ENCODE data around the gene ZNF841.

Gene ZNF841

DNA sequence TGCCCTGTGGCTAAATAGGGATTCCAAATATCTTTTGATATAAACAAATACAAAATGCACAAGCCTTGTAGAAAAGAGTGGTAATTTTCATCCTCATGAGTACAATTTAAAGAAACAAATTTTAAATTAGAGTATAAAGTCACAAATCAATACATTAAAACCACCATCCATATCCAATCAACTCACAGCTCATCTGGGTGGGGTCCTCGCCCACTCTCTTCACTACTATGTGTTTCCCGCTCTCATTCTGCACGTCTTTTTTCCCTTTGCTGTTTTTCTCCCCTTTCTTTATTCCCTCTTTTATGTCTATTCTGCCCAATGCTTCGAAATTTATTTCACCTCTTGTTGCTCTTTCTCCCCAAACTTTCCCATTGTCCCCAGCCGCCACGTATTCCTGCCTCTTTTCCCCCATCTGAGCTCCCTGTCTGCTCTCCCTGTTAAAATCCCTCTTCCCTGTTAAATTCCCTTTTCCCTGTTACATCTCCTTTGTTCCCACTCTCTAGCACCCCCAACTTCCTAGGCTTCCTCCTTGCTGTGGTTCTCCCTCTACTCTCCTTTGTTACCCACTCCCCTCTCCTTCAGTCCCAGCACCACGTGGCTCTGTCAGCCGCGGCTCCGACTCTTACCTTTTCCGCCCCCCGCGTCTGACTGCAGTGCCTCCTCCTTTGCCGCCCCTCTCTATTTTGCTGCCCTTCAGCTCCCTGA lies 42.9 kb upstream of the ZNF841 start:
- no peak for TF ChIP-seq ZFX (IDR thresholded peaks at IDR 0.05)
- TF ChIP-seq, protein P1, sequence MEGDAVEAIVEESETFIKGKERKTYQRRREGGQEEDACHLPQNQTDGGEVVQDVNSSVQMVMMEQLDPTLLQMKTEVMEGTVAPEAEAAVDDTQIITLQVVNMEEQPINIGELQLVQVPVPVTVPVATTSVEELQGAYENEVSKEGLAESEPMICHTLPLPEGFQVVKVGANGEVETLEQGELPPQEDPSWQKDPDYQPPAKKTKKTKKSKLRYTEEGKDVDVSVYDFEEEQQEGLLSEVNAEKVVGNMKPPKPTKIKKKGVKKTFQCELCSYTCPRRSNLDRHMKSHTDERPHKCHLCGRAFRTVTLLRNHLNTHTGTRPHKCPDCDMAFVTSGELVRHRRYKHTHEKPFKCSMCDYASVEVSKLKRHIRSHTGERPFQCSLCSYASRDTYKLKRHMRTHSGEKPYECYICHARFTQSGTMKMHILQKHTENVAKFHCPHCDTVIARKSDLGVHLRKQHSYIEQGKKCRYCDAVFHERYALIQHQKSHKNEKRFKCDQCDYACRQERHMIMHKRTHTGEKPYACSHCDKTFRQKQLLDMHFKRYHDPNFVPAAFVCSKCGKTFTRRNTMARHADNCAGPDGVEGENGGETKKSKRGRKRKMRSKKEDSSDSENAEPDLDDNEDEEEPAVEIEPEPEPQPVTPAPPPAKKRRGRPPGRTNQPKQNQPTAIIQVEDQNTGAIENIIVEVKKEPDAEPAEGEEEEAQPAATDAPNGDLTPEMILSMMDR (conservative IDR thresholded peaks at IDR 0.05): no peak
- H3K27ac ChIP-seq: peak overlapping the region; percentile 91

DNA sequence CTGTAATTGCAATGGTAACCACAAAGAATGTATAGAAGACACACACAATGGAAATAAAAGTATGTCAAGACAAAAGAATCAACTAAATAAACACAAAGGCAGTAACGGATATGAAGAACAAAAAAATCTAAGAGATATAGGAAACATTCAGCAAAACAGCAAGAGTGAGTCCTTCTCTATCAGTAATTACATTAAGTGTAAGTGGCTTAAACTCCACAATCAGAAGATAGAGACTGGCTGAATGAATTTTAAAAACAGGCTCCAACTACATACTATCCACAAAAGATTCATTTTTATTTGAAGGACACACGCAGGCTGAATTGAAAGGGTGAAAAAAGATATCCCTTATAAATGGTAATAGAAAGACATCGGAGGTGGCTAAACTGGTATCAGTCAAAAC lies 24.7 kb upstream of the ZNF841 start:
- no peak for TF ChIP-seq ZFX (IDR thresholded peaks at IDR 0.05)
- TF ChIP-seq, protein P1 (conservative IDR thresholded peaks at IDR 0.05): no peak
- no peak overlapping the region for H3K27ac ChIP-seq

DNA sequence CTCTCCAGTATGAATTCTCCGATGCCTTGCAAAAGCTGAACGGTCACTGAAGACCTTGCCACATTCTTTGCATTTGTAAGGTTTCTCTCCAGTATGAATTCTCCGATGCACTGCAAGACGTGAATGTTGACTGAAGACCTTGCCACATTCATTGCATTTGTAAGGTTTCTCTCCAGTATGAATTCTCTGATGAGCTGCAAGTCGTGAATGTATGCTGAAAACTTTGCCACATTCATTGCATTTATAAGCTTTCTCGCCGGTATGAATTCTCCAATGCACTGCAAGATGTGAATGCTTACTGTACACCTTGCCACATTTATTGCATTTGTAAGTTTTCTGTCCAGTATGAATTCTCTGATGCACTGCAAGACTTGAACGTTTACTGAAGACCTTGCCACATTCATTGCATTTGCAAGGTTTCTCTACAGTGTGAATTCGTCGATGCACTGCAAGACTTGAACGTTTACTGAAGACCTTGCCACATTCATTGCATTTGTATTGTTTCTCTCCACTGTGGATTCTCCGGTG lies 20.0 kb upstream of the ZNF841 start:
- no peak for TF ChIP-seq ZFX (IDR thresholded peaks at IDR 0.05)
- TF ChIP-seq, protein P1 (conservative IDR thresholded peaks at IDR 0.05): no peak

DNA sequence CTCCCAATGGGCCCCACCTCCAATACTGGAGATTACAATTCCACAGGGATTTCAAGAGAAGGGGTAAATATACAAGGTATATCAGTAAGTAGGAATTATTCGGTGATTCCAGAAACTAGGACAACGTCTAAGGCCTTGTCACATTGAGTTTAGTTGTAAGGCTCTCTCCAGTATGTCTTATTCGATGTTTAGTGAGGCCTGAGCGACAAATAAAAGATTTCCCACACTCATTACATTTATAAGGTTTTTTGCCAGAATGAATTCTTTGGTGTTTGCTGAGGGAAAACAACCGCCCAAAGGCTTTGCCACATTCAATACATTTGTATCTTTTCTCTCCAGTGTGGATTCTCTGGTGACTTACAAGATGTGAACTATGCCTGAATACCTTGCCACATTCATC lies 19.1 kb upstream of the ZNF841 start:
- no peak for TF ChIP-seq ZFX (IDR thresholded peaks at IDR 0.05)
- TF ChIP-seq, protein P1 (conservative IDR thresholded peaks at IDR 0.05): no peak

More for the DNA sequence above, 20.0 kb upstream of the ZNF841 start:
- no peak overlapping the region for H3K27ac ChIP-seq

DNA sequence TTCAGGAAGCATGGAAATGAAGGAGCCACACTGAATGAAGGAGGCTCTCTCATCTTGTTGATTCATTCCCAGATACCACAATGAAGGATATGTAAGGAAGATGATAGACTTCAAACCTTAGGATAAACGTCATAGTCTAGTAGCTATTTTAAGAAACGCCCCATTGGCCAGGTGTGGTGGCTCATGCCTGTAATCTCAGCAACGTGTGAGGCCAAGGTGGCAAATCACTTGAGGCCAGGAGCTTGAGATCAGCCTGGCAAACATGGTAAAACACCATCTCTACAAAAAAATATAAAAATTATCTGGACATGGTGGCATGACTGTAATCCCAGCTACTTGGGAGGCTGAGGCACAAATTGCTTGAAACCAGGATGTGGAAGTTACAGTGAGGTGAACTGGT lies 17.1 kb upstream of the ZNF841 start:
- H3K27ac ChIP-seq: no peak overlapping the region
- TF ChIP-seq, protein P1 (conservative IDR thresholded peaks at IDR 0.05): no peak
- no peak for TF ChIP-seq ZFX (IDR thresholded peaks at IDR 0.05)

More for the DNA sequence above, 19.1 kb upstream of the ZNF841 start:
- no peak overlapping the region for H3K27ac ChIP-seq

DNA sequence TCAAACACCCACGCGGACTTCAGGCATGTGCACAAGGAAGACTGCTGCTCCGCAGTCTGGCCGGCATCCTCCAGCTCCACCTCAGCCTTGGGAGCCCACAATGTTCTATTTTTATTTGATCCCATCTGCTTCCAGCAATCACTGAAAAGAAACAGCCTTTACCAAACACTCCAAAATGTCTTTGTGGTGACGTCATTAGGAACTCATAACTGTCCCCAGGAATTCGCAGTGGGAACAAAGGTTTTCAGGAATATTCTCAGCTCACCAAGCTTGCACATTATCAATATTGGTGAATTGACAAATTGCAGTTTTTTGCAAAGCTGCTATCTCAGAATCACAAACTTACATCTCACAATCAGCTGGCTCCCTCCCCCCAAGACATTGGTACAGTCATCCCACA lies 15.2 kb upstream of the ZNF841 start:
- H3K27ac ChIP-seq: no peak overlapping the region
- no peak for TF ChIP-seq ZFX (IDR thresholded peaks at IDR 0.05)
- TF ChIP-seq, protein P1 (conservative IDR thresholded peaks at IDR 0.05): no peak

DNA sequence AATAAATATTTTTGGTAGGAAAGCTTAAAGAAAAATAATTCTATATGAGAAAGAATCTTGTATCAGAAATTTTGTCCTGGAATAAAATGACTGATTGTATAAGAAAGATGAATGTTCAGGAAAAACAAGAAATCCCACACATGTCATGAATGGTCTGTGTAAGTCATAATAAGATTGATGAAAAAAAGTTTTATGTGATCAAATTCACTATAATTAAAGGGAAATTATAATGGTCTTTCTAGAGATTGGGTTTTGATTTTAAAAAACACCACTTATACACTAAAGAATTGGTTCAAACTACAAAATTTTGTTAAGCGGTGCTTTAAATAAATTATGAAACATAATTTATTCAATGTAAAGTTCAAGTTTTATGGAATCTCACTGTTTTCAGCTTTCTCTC lies 7.2 kb upstream of the ZNF841 start:
- TF ChIP-seq, protein P1 (conservative IDR thresholded peaks at IDR 0.05): no peak
- no peak for TF ChIP-seq ZFX (IDR thresholded peaks at IDR 0.05)
- no peak overlapping the region for H3K27ac ChIP-seq

Measured in C4-2B (cell line).